H9 (cell line): ENCODE results near the gene ITPRIPL2. TPM values are rescaled to one million over a fixed set of nuclear protein-coding genes. Genes with fewer than 3 reads are reported as not detected.
A peak's percentile ranks its signal among the peaks of the same experiment; 100 is the strongest.

Experiments used
- DNase-seq: peaks from one replicate; pipeline ENCODE4 v3.0.0-alpha.2; 2017
- H2AFZ ChIP-seq: one replicate; pipeline ENCODE4 v1.6.1; 2013; ENCODE audit warnings: mild to moderate bottlenecking, low read length, control low read depth, moderate library complexity
- H2AK5ac ChIP-seq: 2 replicates; pipeline ENCODE4 v1.6.1; 2013; ENCODE audit warnings: low read length, control low read depth, mixed read lengths; ENCODE audit not compliant: insufficient read length
- H2BK120ac ChIP-seq: one replicate; pipeline ENCODE4 v1.6.1; 2013; ENCODE audit warnings: low read depth, mild to moderate bottlenecking, low read length, control low read depth, inconsistent platforms; ENCODE audit not compliant: poor library complexity, severe bottlenecking
- H2BK12ac ChIP-seq: 2 replicates; pipeline ENCODE4 v1.6.1; 2013; ENCODE audit warnings: low read length, control low read depth, mixed read lengths, low read depth; ENCODE audit not compliant: insufficient read length
- H2BK15ac ChIP-seq: 2 replicates; pipeline ENCODE4 v1.6.1; 2013; ENCODE audit warnings: low read depth, low read length, control low read depth
- H2BK20ac ChIP-seq: one replicate; pipeline ENCODE4 v1.6.1; 2013; ENCODE audit warnings: low read depth, mild to moderate bottlenecking, low read length, control low read depth, inconsistent platforms; ENCODE audit not compliant: poor library complexity, severe bottlenecking
- H2BK5ac ChIP-seq: 2 replicates; pipeline ENCODE4 v1.6.1; 2013; ENCODE audit warnings: low read length, control low read depth, mixed read lengths; ENCODE audit not compliant: insufficient read length
- H3K14ac ChIP-seq: 2 replicates; pipeline ENCODE4 v1.6.1; 2013; ENCODE audit warnings: low read length, control low read depth; ENCODE audit not compliant: insufficient read depth
- H3K18ac ChIP-seq: 2 replicates; pipeline ENCODE4 v1.6.1; 2013; ENCODE audit warnings: low read depth, mild to moderate bottlenecking, mixed read lengths, low read length, control low read depth; ENCODE audit not compliant: insufficient read length
- H3K23ac ChIP-seq: 2 replicates; pipeline ENCODE4 v1.6.1; 2013; ENCODE audit warnings: low read length, control low read depth, mixed read lengths, low read depth; ENCODE audit not compliant: insufficient read length
- H3K23me2 ChIP-seq: 2 replicates; pipeline ENCODE4 v1.6.1; 2013; ENCODE audit warnings: low read depth, mild to moderate bottlenecking, mixed read lengths, low read length, control low read depth; ENCODE audit not compliant: insufficient read length, poor library complexity, severe bottlenecking
- H3K27ac ChIP-seq: 2 replicates; pipeline ENCODE4 v1.5.1; 2013; ENCODE audit warnings: low read length, control low read depth, mixed read lengths, low read depth; ENCODE audit not compliant: insufficient read length
- H3K27me3 ChIP-seq: 2 replicates; pipeline ENCODE4 v1.6.1; 2013; ENCODE audit warnings: low read length, control low read depth, inconsistent platforms; ENCODE audit not compliant: insufficient read depth
- H3K4ac ChIP-seq: 2 replicates; pipeline ENCODE4 v1.6.1; 2013; ENCODE audit warnings: low read depth, mild to moderate bottlenecking, control low read depth, inconsistent platforms, low read length, moderate library complexity
- H3K4me1 ChIP-seq: 2 replicates; pipeline ENCODE4 v1.6.1; 2013; ENCODE audit warnings: low read length, control low read depth, inconsistent platforms; ENCODE audit not compliant: insufficient read depth
- H3K4me2 ChIP-seq: 2 replicates; pipeline ENCODE4 v1.6.1; 2013; ENCODE audit warnings: low read length, control low read depth, mixed read lengths; ENCODE audit not compliant: insufficient read length, insufficient read depth
- H3K56ac ChIP-seq: 2 replicates; pipeline ENCODE4 v1.6.1; 2013; ENCODE audit warnings: low read depth, mild to moderate bottlenecking, mixed read lengths, low read length, control low read depth; ENCODE audit not compliant: insufficient read length
- H3K79me1 ChIP-seq: 2 replicates; pipeline ENCODE4 v1.6.1; 2013; ENCODE audit warnings: low read depth, mild to moderate bottlenecking, moderate library complexity, low read length, control low read depth, inconsistent platforms; ENCODE audit not compliant: insufficient read depth, poor library complexity, severe bottlenecking
- H3K79me2 ChIP-seq: 2 replicates; pipeline ENCODE4 v1.6.1; 2013; ENCODE audit warnings: low read length, control low read depth, inconsistent platforms; ENCODE audit not compliant: insufficient read depth
- H3K9ac ChIP-seq: 2 replicates; pipeline ENCODE4 v1.6.1; 2013; ENCODE audit warnings: low read length, control low read depth, mixed read lengths; ENCODE audit not compliant: insufficient read length; ENCODE audit errors: extremely low read depth
- H3K9me3 ChIP-seq: one replicate; pipeline ENCODE4 v1.6.1; 2013; ENCODE audit warnings: low read depth, low read length, inconsistent platforms; ENCODE audit not compliant: control insufficient read depth
- H3T11ph ChIP-seq: one replicate; pipeline ENCODE4 v1.6.1; 2013; ENCODE audit warnings: mild to moderate bottlenecking, low read length, control low read depth, inconsistent platforms
- H4K20me1 ChIP-seq: one replicate; pipeline ENCODE4 v1.6.1; 2013; ENCODE audit not compliant: control insufficient read depth, insufficient read length, insufficient read depth
- H4K5ac ChIP-seq: 2 replicates; pipeline ENCODE4 v1.6.1; 2013; ENCODE audit warnings: low read depth, mild to moderate bottlenecking, mixed read lengths, low read length, control low read depth; ENCODE audit not compliant: insufficient read length
- H4K8ac ChIP-seq: replicated peaks from 2 replicates; pipeline ENCODE4 v1.6.1; 2013; ENCODE audit warnings: low read length, control low read depth, mixed read lengths, low read depth; ENCODE audit not compliant: insufficient read length
- H4K91ac ChIP-seq: 2 replicates; pipeline ENCODE4 v1.6.1; 2013; ENCODE audit warnings: low read depth, mild to moderate bottlenecking, moderate library complexity, mixed read lengths, low read length, control low read depth; ENCODE audit not compliant: insufficient read length
- H3K27ac Mint-ChIP-seq, 3 experiments: 2 replicates in 2 of 3; 3 replicates in 1 of 3; pipeline ENCODE4 v1.8.0; 2020 to 2021; ENCODE audit warnings: mixed read lengths in 3 of 3, mild to moderate bottlenecking in 1 of 3, moderate library complexity in 1 of 3
- H3K27me3 Mint-ChIP-seq: 2 replicates; pipeline ENCODE4 v1.8.0; 2021; ENCODE audit warnings: low read depth, mild to moderate bottlenecking, moderate library complexity, mixed read lengths
- H3K36me3 Mint-ChIP-seq, 3 experiments: 2 replicates in 2 of 3; 3 replicates in 1 of 3; pipeline ENCODE4 v1.8.0; 2020 to 2021; ENCODE audit warnings: low read depth in 3 of 3, mixed read lengths in 3 of 3; ENCODE audit not compliant: insufficient read depth in 1 of 3
- H3K4me1 Mint-ChIP-seq, 2 experiments: 2 replicates each; pipeline ENCODE4 v1.8.0; 2020; ENCODE audit warnings: mixed read lengths in 2 of 2
- H3K4me3 Mint-ChIP-seq, 2 experiments: 2 replicates in 1 of 2; 3 replicates in 1 of 2; pipeline ENCODE4 v1.8.0; 2020 to 2021; ENCODE audit warnings: mild to moderate bottlenecking in 2 of 2, mixed read lengths in 2 of 2, moderate library complexity in 1 of 2
- H3K9me3 Mint-ChIP-seq, 2 experiments: 2 replicates in 1 of 2; 3 replicates in 1 of 2; pipeline ENCODE4 v1.8.0; 2020; ENCODE audit warnings: mild to moderate bottlenecking in 2 of 2, mixed read lengths in 2 of 2, moderate library complexity in 1 of 2
- WGBS: extraction: QIAGEN DNeasy Blood & Tissue Kit; methylation state at CpG from one replicate; pipeline ENCODE4 v1.1.7; 2013; ENCODE audit warnings: missing lambda C conversion rate, low lambda C conversion rate, mixed read lengths; ENCODE audit not compliant: insufficient read length; ENCODE audit errors: extremely low coverage; 5-methylcytosine and 5-hydroxymethylcytosine counted together
- total RNA-seq: library from RNA; stranded (reverse); gene quantifications from 2 replicates; pipeline ENCODE4 v1.2.1, GENCODE V29; 2021
- TF ChIP-seq, protein P1 (sequence below): fragments of 200-600 bp; sonication (generic); conservative IDR thresholded peaks from 3 replicates; pipeline ENCODE4 v1.8.0; 2021; ENCODE audit warnings: antibody characterized with exemption, mild to moderate bottlenecking

Gene ITPRIPL2
- total RNA-seq, 1 experiment from 2014 or later: 9.1 TPM

DNA sequence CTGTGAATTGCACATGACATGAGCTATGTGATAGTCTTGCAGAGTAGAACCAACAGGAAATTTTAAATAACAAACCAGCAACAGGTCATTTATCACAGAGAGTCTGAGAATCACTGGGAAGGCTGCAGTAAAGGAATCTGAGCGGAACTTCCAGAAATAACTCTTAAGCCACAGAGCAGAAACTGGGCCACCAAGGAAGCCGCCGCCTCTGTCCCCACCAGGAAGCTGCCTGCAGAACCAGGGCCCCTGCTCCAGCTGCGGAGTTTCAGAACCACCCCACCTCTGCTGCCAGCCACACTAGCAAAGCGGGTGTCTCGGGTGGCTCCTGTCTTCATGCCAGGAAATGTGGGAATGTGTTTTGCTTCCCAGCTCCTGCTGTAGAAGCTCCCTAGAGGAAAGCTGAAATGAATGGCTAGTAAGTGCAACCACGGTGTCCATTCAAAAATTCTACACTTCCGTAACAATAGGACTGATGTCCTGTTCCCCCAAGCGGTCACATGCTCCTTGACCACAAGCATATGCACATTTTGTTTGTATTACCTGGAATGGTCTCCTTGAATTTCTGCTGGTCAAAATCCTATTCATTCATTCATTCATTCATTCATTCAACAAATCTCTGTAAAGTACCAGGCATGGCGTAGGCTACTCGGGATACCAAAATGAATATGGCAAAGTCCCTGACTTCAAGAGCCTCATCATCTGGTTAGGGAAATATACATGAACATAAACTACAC lies 7.7 kb upstream of the ITPRIPL2 start:
- H2BK15ac ChIP-seq: no peak overlapping the region
- WGBS: no CpG with 5 or more reads among the region's 11 CpGs
- H3K4ac ChIP-seq: no peak overlapping the region
- DNase-seq: no peak
- no peak overlapping the region for H4K8ac ChIP-seq
- H3K79me1 ChIP-seq: no peaks in the 10 kb centered on the region
- no peak overlapping the region for H3K27ac ChIP-seq
- Mint-ChIP-seq H3K36me3 (no peaks in the 10 kb centered on the region), H3K4me1 (peaks cover 13 to 16% of the 10 kb centered on the region in 2 experiments), H3K4me3 (no peak overlapping the region), H3K9me3 (no peaks in the 10 kb centered on the region), H3K27me3 (no peaks in the 10 kb centered on the region; the same call in none of the 2 replicates), H3K27ac (0 out of 7 replicates have a peak overlapping the region, but pooled peaks of 1 of the 3 experiments have one; percentile 24)
- TF ChIP-seq, protein P1, sequence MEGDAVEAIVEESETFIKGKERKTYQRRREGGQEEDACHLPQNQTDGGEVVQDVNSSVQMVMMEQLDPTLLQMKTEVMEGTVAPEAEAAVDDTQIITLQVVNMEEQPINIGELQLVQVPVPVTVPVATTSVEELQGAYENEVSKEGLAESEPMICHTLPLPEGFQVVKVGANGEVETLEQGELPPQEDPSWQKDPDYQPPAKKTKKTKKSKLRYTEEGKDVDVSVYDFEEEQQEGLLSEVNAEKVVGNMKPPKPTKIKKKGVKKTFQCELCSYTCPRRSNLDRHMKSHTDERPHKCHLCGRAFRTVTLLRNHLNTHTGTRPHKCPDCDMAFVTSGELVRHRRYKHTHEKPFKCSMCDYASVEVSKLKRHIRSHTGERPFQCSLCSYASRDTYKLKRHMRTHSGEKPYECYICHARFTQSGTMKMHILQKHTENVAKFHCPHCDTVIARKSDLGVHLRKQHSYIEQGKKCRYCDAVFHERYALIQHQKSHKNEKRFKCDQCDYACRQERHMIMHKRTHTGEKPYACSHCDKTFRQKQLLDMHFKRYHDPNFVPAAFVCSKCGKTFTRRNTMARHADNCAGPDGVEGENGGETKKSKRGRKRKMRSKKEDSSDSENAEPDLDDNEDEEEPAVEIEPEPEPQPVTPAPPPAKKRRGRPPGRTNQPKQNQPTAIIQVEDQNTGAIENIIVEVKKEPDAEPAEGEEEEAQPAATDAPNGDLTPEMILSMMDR: no peak
- H2BK12ac ChIP-seq: no peak overlapping the region
- H2BK120ac ChIP-seq: no peak overlapping the region
- H4K20me1 ChIP-seq: no peaks in the 10 kb centered on the region
- H3K9ac ChIP-seq: no peak overlapping the region
- H2AFZ ChIP-seq: no peak overlapping the region
- no peaks in the 10 kb centered on the region; the same call in 1 of the 2 replicates for H3K4me1 ChIP-seq
- no peak overlapping the region for H3K56ac ChIP-seq
- no peak overlapping the region for H4K5ac ChIP-seq
- H3K4me2 ChIP-seq: no peak overlapping the region
- no peaks in the 10 kb centered on the region for H3K23me2 ChIP-seq
- H3K27me3 ChIP-seq: no peaks in the 10 kb centered on the region
- no peak overlapping the region for H3K18ac ChIP-seq
- H2AK5ac ChIP-seq: no peak overlapping the region
- no peak overlapping the region for H3T11ph ChIP-seq
- H3K23ac ChIP-seq: no peak overlapping the region
- no peaks in the 10 kb centered on the region for H3K9me3 ChIP-seq
- no peaks in the 10 kb centered on the region for H3K79me2 ChIP-seq
- no peak overlapping the region for H2BK5ac ChIP-seq
- H4K91ac ChIP-seq: no peak overlapping the region
- H2BK20ac ChIP-seq: no peak overlapping the region
- no peak overlapping the region for H3K14ac ChIP-seq
